Measurements from ENCODE around the gene MRPL53. TPM values are rescaled to one million over a fixed set of nuclear protein-coding genes. Genes with fewer than 3 reads are reported as not detected.
A peak's percentile ranks its signal among the peaks of the same experiment; 100 is the strongest.

MRPL53 gene
- total and polyA plus RNA-seq, 2 of the 13 experiments (the other 11 are each of a cell fraction or from before 2014, with no cell fraction given) = 34.3 to 51.9 TPM

DNA sequence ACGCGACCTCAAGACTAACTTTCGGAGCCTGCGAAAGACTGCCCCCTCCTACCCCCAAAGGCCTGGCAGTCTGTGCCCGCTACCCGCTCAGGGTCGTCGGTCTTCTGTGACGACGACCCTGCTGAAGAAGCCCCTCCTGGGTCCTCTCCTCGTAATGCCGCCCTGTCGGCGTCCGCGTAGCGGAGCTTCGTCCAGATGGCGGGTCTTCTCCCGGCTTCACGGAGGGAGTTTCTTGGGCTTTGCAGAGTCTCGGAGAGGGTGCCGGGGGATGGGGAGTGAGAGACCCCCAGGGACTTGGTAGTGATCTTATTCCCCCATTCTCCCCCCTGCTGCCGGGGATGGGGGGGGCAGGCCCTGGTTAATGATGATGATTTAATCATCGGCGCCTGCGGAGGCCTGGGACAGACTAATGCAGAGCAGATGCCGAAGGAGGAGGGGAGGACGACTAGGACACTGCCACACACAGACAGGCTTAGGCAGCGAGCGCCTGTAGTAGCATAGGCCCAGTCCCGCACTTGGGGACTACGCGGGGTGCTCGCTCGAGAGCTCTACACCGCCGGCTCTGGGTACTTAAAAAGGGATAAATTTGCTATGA lies 35.5 kb upstream of the MRPL53 start (continued):
- TF ChIP-seq, protein P1, sequence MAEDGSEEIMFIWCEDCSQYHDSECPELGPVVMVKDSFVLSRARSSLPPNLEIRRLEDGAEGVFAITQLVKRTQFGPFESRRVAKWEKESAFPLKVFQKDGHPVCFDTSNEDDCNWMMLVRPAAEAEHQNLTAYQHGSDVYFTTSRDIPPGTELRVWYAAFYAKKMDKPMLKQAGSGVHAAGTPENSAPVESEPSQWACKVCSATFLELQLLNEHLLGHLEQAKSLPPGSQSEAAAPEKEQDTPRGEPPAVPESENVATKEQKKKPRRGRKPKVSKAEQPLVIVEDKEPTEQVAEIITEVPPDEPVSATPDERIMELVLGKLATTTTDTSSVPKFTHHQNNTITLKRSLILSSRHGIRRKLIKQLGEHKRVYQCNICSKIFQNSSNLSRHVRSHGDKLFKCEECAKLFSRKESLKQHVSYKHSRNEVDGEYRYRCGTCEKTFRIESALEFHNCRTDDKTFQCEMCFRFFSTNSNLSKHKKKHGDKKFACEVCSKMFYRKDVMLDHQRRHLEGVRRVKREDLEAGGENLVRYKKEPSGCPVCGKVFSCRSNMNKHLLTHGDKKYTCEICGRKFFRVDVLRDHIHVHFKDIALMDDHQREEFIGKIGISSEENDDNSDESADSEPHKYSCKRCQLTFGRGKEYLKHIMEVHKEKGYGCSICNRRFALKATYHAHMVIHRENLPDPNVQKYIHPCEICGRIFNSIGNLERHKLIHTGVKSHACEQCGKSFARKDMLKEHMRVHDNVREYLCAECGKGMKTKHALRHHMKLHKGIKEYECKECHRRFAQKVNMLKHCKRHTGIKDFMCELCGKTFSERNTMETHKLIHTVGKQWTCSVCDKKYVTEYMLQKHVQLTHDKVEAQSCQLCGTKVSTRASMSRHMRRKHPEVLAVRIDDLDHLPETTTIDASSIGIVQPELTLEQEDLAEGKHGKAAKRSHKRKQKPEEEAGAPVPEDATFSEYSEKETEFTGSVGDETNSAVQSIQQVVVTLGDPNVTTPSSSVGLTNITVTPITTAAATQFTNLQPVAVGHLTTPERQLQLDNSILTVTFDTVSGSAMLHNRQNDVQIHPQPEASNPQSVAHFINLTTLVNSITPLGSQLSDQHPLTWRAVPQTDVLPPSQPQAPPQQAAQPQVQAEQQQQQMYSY (CRISPR knock-in tag; IDR thresholded peaks at IDR 0.05) = no peak
- TF ChIP-seq MIER3 (CRISPR knock-in tag; IDR thresholded peaks at IDR 0.05; ENCODE audit: borderline replicate concordance) (no peak), KDM3A (CRISPR knock-in tag; IDR thresholded peaks at IDR 0.05; ENCODE audit: low read depth) (no peak), HNF1B (CRISPR knock-in tag; IDR thresholded peaks at IDR 0.05) (no peak), GFI1 (CRISPR knock-in tag; IDR thresholded peaks at IDR 0.05; ENCODE audit: borderline replicate concordance) (no peak; the same call in 1 of the 2 replicates), ZNF550 (CRISPR knock-in tag; IDR thresholded peaks at IDR 0.05; ENCODE audit: borderline replicate concordance) (no peak), RFX1 (IDR thresholded peaks at IDR 0.05) (no peak), MTA3 (CRISPR knock-in tag; IDR thresholded peaks at IDR 0.05) (no peak), MEIS1 (CRISPR knock-in tag; IDR thresholded peaks at IDR 0.05; ENCODE audit: borderline replicate concordance) (no peak), ZNF124 (CRISPR knock-in tag; IDR thresholded peaks at IDR 0.05) (no peak), MAFK (conservative IDR thresholded peaks at IDR 0.05 in 1 of 2, IDR thresholded peaks at IDR 0.05 in 1 of 2; ENCODE audit: low read length in 2 of 2) (no peak), SMAD9 (CRISPR knock-in tag; IDR thresholded peaks at IDR 0.05) (0 out of 2 replicates have a peak, but pooled peaks have one; percentile 10), BRD4 (CRISPR knock-in tag; IDR thresholded peaks at IDR 0.05) (no peak)
- TF ChIP-seq, protein P2, sequence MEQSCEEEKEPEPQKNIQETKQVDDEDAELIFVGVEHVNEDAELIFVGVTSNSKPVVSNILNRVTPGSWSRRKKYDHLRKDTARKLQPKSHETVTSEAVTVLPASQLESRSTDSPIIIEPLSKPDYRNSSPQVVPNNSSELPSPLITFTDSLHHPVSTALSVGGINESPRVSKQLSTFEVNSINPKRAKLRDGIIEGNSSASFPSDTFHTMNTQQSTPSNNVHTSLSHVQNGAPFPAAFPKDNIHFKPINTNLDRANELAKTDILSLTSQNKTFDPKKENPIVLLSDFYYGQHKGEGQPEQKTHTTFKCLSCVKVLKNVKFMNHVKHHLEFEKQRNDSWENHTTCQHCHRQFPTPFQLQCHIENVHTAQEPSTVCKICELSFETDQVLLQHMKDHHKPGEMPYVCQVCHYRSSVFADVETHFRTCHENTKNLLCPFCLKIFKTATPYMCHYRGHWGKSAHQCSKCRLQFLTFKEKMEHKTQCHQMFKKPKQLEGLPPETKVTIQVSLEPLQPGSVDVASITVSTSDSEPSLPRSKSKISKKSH (CRISPR knock-in tag; IDR thresholded peaks at IDR 0.05; ENCODE audit: borderline replicate concordance) = no peak
- TF ChIP-seq, protein P3, sequence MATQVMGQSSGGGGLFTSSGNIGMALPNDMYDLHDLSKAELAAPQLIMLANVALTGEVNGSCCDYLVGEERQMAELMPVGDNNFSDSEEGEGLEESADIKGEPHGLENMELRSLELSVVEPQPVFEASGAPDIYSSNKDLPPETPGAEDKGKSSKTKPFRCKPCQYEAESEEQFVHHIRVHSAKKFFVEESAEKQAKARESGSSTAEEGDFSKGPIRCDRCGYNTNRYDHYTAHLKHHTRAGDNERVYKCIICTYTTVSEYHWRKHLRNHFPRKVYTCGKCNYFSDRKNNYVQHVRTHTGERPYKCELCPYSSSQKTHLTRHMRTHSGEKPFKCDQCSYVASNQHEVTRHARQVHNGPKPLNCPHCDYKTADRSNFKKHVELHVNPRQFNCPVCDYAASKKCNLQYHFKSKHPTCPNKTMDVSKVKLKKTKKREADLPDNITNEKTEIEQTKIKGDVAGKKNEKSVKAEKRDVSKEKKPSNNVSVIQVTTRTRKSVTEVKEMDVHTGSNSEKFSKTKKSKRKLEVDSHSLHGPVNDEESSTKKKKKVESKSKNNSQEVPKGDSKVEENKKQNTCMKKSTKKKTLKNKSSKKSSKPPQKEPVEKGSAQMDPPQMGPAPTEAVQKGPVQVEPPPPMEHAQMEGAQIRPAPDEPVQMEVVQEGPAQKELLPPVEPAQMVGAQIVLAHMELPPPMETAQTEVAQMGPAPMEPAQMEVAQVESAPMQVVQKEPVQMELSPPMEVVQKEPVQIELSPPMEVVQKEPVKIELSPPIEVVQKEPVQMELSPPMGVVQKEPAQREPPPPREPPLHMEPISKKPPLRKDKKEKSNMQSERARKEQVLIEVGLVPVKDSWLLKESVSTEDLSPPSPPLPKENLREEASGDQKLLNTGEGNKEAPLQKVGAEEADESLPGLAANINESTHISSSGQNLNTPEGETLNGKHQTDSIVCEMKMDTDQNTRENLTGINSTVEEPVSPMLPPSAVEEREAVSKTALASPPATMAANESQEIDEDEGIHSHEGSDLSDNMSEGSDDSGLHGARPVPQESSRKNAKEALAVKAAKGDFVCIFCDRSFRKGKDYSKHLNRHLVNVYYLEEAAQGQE (IDR thresholded peaks at IDR 0.05; ENCODE audit: borderline replicate concordance in 1 of 2, low read depth in 1 of 2, low read length in 2 of 2) = no peak
- TF ChIP-seq, protein P4, sequence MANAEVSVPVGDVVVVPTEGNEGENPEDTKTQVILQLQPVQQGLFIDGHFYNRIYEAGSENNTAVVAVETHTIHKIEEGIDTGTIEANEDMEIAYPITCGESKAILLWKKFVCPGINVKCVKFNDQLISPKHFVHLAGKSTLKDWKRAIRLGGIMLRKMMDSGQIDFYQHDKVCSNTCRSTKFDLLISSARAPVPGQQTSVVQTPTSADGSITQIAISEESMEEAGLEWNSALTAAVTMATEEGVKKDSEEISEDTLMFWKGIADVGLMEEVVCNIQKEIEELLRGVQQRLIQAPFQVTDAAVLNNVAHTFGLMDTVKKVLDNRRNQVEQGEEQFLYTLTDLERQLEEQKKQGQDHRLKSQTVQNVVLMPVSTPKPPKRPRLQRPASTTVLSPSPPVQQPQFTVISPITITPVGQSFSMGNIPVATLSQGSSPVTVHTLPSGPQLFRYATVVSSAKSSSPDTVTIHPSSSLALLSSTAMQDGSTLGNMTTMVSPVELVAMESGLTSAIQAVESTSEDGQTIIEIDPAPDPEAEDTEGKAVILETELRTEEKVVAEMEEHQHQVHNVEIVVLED (CRISPR knock-in tag; IDR thresholded peaks at IDR 0.05; ENCODE audit: borderline replicate concordance) = no peak

Data from HepG2 (cell line).